GM23338 (cell line): Measurements from ENCODE around the gene ETFB.

ENCODE experiments used
- CREB1 ChIP-seq: fragments of 250-450 bp; sonication (Bioruptor Pico); IDR thresholded peaks from 2 replicates; pipeline ENCODE4 v1.5.0; 2020; ENCODE audit warnings: low read depth, mild to moderate bottlenecking, moderate library complexity
- CTCF ChIP-seq, 2 experiments: fragments of 200-600 bp in 1 of 2; sonication (generic) in 1 of 2; conservative IDR thresholded peaks; 2 replicates each; pipeline versions ENCODE4 v1.5.1 to v1.6.1; 2016 to 2017; ENCODE audit warnings: antibody characterized with exemption in 2 of 2, low read depth in 2 of 2, mild to moderate bottlenecking in 2 of 2, moderate library complexity in 1 of 2
- EZH2 ChIP-seq: fragments of 200-600 bp; sonication (generic); IDR thresholded peaks from one replicate; pipeline ENCODE4 v1.8.0; 2017; ENCODE audit warnings: antibody characterized with exemption, mild to moderate bottlenecking, low read depth; ENCODE audit not compliant: unreplicated experiment
- EZH2phosphoT487 ChIP-seq: fragments of 200-600 bp; sonication (generic); IDR thresholded peaks from one replicate; pipeline ENCODE4 v1.8.1; 2018; ENCODE audit warnings: antibody characterized with exemption; ENCODE audit not compliant: unreplicated experiment
- JUNB ChIP-seq: IDR thresholded peaks from one replicate; pipeline ENCODE4 v1.6.1; 2016; ENCODE audit warnings: antibody characterized with exemption; ENCODE audit not compliant: unreplicated experiment
- NANOG ChIP-seq: IDR thresholded peaks from 2 replicates; pipeline ENCODE4 v1.6.1; 2016; ENCODE audit warnings: antibody characterized with exemption, borderline replicate concordance
- POLR2AphosphoS5 ChIP-seq: IDR thresholded peaks from 2 replicates; pipeline ENCODE4 v1.6.1; 2016; ENCODE audit warnings: antibody characterized with exemption, low read depth
- REST ChIP-seq: IDR thresholded peaks from one replicate; pipeline ENCODE4 v1.6.1; 2018; ENCODE audit warnings: antibody characterized with exemption; ENCODE audit not compliant: unreplicated experiment
- ZNF114 ChIP-seq: fragments of 250-450 bp; sonication (Bioruptor Pico); IDR thresholded peaks from 2 replicates; pipeline ENCODE4 v1.5.0; 2020; ENCODE audit warnings: mild to moderate bottlenecking, moderate library complexity
- ZNF331 ChIP-seq: fragments of 250-450 bp; sonication (Bioruptor Pico); IDR thresholded peaks from 2 replicates; pipeline ENCODE4 v1.5.0; 2020; ENCODE audit warnings: low read depth, mild to moderate bottlenecking, moderate library complexity
- ZNF462 ChIP-seq: fragments of 250-450 bp; sonication (Bioruptor Pico); IDR thresholded peaks from 2 replicates; pipeline ENCODE4 v1.5.0; 2020; ENCODE audit warnings: mild to moderate bottlenecking, moderate library complexity

GRCh38 chr19:51391073-51391611 lies 25.0 kb upstream of the ETFB start:
- TF ChIP-seq CTCF (conservative IDR thresholded peaks at IDR 0.05; ENCODE audit: low read depth in 2 of 2) (no peak), JUNB (no peak), ZNF114 (CRISPR knock-in tag) (no peak), EZH2 (no peak), REST (no peak), POLR2AphosphoS5 (no peak), EZH2phosphoT487 (no peak), NANOG (no peak), CREB1 (no peak), ZNF462 (no peak), ZNF331 (CRISPR knock-in tag) (no peak)
